GM12892 (cell line): Measurements from ENCODE around the gene FFAR2.

Source experiments
- DNase-seq: peaks from one replicate; pipeline ENCODE4 v3.0.0; 2011; ENCODE audit not compliant: insufficient read length
- FAIRE-seq: peaks from 2 replicates; lab custom pipeline; 2011; peaks lifted over from hg19 to GRCh38; lab: Jason Lieb, UNC
- POLR2A ChIP-seq: IDR thresholded peaks from 2 replicates; pipeline ENCODE4 v1.6.1; 2011; ENCODE audit warnings: low read depth, low read length, control low read depth
- POLR2AphosphoS5 ChIP-seq: IDR thresholded peaks from 2 replicates; pipeline ENCODE4 v1.6.1; 2011; ENCODE audit warnings: low read depth, low read length, control low read depth
- TAF1 ChIP-seq: IDR thresholded peaks from 2 replicates; pipeline ENCODE4 v1.6.1; 2011; ENCODE audit warnings: low read depth, mild to moderate bottlenecking, control low read depth, low read length, borderline replicate concordance

FFAR2 gene

GRCh38 chr19:35500611-35501010 is 52.6 kb downstream of the FFAR2 start:
- no peak for FAIRE-seq
- no peak for DNase-seq
- TF ChIP-seq POLR2A: no peak
- TF ChIP-seq TAF1: no peak
- no peak for TF ChIP-seq POLR2AphosphoS5
